ENCODE measurements around the gene KLF6.

KLF6 gene

DNA sequence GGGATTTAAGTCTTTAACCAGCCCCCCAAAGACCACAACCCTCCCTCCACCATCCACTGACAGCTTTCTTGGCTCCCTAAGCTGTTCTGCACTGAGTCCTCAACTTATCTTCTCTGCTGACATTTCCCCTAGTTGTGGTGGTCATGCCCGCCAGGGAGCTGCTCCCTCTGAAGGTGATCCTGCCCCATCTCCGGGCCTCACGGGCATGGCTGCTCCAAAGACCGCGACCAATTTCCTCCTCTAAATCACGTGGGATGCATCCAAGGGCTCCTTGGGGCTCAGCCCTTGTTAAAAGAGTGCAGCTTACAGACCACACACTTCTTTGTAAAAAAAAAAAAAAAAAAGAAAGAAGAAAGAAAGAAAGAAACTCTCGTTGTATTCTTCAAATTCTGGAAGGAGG, 27.1 kb upstream of the KLF6 start:
- no peak for DNase-seq (ENCODE audit: extremely low read depth in 1 of 2, low read depth in 1 of 2)

DNA sequence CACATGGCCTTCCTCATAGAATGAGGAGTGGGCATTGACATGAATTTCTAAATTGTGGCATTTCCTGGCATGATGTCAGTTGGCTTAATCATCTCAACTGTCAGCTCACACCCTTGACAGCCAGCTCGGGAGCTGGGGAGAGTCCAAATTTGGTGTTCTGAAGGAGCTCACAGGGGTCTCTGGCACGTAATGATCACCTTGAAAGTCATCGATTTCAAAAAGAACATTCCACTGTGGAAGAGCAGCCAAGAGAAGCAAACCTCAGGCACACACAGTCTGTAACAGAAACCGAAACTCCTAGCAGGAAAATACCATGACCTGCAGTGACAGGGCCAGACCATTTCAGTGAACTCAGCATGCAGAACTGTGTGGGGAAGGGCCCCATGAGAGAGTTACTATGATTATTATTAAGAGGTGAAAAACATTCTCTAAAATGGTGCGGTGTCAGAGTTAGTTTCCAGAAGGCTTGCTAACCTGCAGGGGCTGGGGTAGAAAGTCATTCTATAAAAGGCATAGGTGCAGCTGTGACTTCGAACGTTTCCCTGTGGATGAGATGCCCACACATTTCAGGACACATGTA, 26.4 kb upstream of the KLF6 start:
- DNase-seq (ENCODE audit: extremely low read depth in 1 of 2, low read depth in 1 of 2) = no peak

DNA sequence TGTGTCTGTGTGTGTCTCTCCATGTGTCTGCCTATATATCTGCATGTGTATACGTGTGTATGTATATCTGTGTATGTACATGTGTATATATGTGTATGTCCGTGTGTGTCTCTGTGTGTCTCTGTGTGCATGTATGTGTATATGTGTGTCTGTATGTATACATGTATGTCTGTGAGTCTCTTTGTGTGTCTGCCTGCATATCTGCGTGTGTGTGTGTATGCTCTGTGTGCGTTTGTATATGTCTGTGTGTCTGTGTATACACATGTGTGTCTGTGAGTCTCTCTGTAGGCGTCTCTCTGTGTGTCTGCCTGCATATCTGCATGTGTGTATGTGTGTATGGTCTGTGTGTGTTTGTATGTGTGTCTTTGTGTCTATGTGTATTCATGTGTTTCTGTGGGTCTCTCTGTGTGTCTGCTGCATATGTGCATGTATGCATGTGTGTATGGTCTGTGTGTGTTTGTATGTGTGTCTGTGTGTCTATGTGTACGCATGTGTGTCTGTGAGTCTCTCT, 23.7 kb upstream of the KLF6 start:
- no peak for DNase-seq (ENCODE audit: extremely low read depth in 1 of 2, low read depth in 1 of 2)

DNA sequence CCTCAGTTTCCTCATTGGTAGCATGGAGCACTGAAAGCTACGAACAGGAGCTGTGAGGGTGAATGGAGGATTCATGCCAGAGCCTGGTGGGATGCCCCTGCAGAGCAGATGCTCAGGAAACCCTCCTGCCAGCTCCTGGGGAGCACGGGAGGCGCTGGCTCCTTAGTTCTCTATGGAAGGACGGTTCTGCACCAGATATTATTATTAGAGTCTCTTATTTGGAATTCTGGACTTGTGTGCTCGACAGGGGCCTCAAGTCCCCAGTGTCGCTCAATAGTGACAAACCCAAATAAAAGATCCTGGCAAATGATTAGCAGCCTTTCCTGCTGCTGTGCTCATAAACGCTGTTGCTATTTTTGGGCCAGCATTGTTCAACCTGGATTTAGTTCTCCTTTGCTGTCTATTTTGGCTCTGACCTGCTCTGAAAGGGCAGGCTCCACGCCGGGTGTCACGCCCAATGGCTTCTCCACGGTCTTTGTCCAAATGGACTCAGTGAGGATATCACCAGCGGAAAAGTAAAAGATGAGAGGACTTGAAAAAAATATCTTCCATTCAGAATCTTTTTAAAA, 23.0 kb upstream of the KLF6 start:
- no peak for DNase-seq (ENCODE audit: extremely low read depth in 1 of 2, low read depth in 1 of 2)

- no peak for DNase-seq (ENCODE audit: extremely low read depth in 1 of 2, low read depth in 1 of 2)
Observed at GRCh38 chr10:3807211-3807927, 22.4 kb upstream of the KLF6 start.

DNA sequence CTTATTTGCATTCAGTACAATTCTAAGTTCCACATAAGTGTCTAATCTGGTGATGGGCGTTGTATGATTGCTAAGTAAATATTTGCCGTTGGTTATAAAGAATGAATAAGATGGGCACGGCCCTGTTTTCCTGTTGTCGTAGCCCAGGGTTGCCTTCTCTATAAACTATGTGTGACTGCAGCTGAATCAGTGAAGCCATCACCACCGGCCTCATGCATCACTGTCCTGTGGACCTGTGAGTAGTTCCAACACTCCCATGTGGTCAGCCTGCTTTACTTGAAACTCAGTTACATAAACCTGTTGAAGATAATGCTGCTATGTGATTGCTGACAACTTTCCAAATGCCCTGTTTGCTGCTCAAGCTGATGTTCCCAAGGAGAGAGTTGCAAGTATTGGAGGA, 21.6 kb upstream of the KLF6 start:
- DNase-seq (ENCODE audit: extremely low read depth in 1 of 2, low read depth in 1 of 2) = no peak

DNA sequence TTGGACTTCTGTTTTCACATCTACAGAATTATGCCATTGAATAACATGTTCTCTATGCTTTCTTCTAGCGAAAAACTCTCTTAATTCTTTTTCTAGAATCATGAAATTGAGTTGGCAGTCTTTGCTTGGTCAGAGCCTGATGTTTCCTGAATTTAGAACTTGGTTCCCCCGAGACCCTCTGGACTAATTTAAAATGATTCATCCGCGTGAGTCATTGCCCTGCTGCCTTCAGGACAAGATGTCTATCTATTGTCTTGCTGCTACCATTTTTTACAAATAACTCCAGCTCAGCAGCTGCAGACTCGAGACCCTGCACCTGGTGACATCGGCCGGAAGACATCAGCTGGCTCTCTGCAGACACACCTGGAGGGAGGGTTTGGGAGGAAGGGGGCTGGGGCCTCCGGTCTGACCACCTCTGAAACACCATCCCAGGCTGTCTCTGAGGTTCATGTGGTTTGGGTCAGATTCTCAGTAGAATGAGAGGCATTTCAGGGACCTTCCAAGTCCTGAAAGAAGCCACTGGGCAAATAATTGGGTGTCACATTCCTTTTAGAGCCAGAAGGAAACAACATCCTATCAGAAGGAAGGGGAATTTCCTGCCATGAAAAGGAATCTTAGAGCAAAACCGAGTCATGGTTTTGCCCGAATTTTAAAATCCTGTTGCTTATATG, 20.9 kb upstream of the KLF6 start:
- DNase-seq (ENCODE audit: extremely low read depth in 1 of 2, low read depth in 1 of 2) = no peak

DNA sequence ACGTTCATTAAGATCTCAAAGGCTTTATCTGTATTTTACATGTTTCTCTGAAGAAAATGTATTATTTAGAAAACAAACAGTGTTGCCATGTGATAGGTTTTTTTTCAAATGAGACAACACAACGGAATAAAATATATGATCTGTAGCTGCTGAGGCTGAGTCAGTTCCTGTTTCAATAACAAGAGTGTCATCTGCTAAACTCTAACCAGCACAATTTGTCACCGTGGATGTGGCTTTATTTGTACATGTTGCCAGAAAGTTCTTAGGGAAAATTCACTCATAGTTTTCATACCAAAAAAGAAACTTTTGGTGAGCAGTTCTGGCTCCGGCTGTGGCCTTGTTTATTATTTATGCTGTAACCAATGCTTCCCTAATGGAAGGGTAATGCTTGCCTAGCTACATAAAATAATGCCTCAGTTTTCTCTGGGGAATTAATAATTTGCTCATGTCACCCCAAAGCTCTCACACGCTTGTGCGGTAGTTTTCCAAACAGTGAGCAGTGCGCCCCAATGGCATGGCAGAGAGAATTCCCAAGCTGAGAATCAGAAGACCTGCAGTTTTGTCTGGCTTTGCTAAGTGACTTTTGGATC, 20.3 kb upstream of the KLF6 start:
- no peak for DNase-seq (ENCODE audit: extremely low read depth in 1 of 2, low read depth in 1 of 2)

DNA sequence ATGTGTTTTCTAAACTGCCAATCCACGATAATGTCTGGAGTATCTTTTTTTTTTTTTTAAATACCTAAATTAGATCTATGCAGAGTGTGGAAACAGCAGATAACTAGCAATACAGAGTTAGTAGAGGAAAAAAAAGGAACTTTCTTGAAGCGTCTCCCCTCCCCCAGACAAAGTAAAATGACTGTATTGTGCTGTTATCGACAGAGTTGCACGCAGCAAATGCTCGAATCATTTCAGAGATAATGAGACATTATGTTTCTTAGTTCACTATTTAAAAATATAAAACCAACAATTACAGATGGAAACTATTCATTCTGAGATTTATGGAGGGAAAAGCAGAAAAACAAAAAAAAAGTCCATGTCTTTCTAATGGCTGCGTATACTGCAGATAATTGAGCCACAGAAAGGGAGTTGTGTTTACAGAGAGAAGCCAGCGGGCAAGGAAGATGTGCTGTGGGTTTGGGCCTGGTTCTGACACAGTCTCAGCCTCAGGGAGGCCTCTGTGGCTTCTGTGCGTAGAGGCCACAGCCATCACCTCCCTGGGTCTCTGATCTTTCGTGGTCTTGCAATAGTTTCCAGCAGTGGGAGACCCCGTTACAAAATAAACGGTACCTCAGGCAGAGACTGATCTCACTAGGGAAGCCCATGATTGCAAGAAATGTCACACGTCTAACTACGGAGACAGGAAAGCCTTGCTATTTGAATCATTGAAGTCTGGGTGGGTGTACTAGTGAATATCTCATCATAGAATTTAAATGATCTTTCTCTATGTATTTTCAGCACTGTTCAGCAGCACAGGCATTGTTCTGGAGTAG, 19.1 kb upstream of the KLF6 start:
- DNase-seq (ENCODE audit: extremely low read depth in 1 of 2, low read depth in 1 of 2) = no peak

DNA sequence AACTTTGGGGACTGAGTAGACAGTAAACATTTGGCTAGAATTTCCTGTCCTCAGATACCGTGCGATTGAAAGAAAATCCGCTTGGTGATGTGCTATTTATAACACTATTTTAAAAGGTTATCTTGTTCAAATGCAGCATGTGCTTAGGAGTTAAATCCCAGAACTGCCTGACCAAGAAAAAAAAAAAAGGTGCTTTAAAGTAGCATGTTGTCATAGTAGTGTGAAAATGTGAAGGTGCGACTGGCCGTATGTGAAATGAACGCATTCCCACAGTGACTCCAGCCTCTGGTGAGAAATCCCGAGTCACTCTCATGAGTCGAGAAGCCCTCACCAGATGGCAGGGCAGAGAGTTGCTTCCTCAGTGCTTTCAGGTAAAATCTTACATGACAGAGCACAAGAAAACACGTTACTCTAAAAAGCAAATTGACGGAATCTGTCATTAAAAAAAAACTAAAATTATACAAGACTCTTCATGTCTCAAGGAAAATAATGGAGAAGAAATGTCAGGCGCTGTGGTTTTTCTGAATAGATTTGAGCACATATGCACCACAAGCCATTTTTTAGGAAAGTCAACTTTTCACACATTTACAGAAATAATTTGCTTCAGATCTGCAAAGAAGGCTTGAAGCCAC, 18.4 kb upstream of the KLF6 start:
- no peak for DNase-seq (ENCODE audit: extremely low read depth in 1 of 2, low read depth in 1 of 2)

GRCh38 chr10:3802526-3803265, 17.7 kb upstream of the KLF6 start:
- no peak for DNase-seq (ENCODE audit: extremely low read depth in 1 of 2, low read depth in 1 of 2)

- DNase-seq (ENCODE audit: extremely low read depth in 1 of 2, low read depth in 1 of 2) = no peak
Observed at GRCh38 chr10:3801558-3802192, 16.7 kb upstream of the KLF6 start.

- DNase-seq (ENCODE audit: extremely low read depth in 1 of 2, low read depth in 1 of 2) = no peak
Observed at GRCh38 chr10:3800586-3800985, 15.6 kb upstream of the KLF6 start.

DNA sequence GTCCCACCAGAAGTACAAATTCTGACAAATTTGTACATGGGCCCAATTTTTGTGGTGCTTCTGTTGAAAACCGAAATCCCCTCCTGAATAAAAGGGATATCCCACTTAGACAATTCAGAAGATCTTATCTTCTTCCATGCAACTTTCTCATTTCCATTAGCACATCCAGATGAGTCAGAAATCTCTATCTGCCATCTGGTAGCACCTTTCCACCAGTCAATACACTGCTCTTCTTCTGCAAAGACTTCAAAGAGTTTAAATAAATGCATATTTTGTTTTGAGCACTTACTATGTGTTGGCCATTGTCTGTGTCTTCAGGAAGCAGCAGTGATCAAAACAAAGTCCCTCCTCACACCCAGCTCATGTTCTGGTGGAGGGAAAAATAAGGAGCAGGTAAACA, 12.7 kb upstream of the KLF6 start:
- no peak for DNase-seq (ENCODE audit: extremely low read depth in 1 of 2, low read depth in 1 of 2)

DNA sequence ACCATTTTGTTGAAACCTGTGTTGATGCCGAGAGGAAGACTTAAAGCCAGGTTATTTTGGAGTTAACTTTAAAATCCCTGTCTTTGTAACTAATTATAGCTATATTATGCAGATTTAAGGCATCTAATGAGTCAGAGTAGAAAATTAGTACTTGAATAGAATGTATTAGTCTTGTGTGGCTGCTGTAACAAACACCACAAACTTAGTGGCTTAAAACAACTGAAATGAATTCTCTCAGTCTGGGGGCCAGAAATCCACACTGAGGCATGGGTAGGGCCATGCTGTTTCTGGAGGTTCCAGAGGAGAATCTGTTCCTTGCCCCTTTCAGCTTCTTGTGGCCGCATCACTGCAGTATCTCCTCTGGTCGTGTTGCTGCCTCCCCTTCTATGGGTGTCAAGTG, 8.5 kb upstream of the KLF6 start:
- DNase-seq (ENCODE audit: extremely low read depth in 1 of 2, low read depth in 1 of 2) = no peak

- DNase-seq (ENCODE audit: extremely low read depth in 1 of 2, low read depth in 1 of 2) = no peak
Observed at GRCh38 chr10:3792710-3793219, 7.8 kb upstream of the KLF6 start.

GRCh38 chr10:3791974-3792633, 7.1 kb upstream of the KLF6 start:
- no peak for DNase-seq (ENCODE audit: extremely low read depth in 1 of 2, low read depth in 1 of 2)

DNA sequence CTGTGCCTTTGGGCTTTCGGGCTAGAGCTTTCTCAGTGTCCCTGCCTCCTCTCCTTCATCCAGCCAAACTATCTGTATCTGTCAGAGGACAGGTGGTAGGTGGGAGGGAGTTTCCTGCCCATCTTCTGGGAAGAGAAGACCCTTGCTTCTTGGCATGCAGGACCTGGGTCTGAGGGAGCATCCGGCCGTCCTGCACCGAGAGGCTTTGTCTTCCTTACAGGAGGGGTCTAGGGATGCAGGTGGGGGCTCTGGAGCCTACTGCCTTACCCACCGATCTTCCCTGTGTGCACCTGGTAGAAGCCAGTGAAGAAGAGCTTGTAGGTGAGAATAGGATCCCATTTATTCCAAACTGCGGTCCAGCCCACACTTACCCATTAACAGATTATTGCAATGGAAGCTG, 5.8 kb upstream of the KLF6 start:
- DNase-seq (ENCODE audit: extremely low read depth in 1 of 2, low read depth in 1 of 2) = no peak

Data from activated CD8-positive, alpha-beta memory T cell treated with anti-CD3 and anti-CD28 coated beads for 1 hour (primary cell).